Fibroblast of lung (primary cell): ENCODE measurements around the gene EFCAB3.

Experiments
- EZH2 ChIP-seq: IDR thresholded peaks from 2 replicates; pipeline ENCODE4 v1.5.1; 2012; ENCODE audit warnings: low read length, control low read depth, mild to moderate bottlenecking; ENCODE audit errors: missing control alignments
- TF ChIP-seq, protein P1 (sequence below), 2 donors: IDR thresholded peaks in 1 of 2; conservative IDR thresholded peaks in 1 of 2; 1 replicate in 1 of 2; 2 replicates in 1 of 2; pipeline ENCODE4 v1.5.1; 2011 to 2012; ENCODE audit warnings: low read length in 2 of 2, control low read depth in 1 of 2, inconsistent platforms in 1 of 2, low read depth in 1 of 2, mild to moderate bottlenecking in 1 of 2

DNA sequence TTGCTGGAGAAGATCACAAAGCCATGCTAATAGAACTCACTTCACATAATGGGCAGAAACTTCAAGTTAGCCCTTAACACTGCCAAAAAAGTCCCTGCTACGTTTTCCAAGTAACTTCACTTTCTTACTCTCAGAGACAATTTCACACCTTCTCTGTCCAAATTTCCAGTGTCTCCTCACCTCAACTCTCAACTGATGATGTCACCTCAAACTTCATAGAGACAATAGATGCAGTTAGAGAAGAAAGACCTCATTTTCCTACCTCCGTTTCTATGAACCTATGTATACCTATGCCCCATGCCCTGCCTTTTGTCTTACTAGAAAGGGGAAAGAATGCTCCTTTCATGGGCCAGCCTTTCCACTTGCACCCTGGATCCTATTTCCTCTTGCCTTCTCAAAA is 14.2 kb upstream of the EFCAB3 start:
- TF ChIP-seq, protein P1, sequence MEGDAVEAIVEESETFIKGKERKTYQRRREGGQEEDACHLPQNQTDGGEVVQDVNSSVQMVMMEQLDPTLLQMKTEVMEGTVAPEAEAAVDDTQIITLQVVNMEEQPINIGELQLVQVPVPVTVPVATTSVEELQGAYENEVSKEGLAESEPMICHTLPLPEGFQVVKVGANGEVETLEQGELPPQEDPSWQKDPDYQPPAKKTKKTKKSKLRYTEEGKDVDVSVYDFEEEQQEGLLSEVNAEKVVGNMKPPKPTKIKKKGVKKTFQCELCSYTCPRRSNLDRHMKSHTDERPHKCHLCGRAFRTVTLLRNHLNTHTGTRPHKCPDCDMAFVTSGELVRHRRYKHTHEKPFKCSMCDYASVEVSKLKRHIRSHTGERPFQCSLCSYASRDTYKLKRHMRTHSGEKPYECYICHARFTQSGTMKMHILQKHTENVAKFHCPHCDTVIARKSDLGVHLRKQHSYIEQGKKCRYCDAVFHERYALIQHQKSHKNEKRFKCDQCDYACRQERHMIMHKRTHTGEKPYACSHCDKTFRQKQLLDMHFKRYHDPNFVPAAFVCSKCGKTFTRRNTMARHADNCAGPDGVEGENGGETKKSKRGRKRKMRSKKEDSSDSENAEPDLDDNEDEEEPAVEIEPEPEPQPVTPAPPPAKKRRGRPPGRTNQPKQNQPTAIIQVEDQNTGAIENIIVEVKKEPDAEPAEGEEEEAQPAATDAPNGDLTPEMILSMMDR (conservative IDR thresholded peaks at IDR 0.05 in 1 of 2, IDR thresholded peaks at IDR 0.05 in 1 of 2; ENCODE audit: low read depth in 1 of 2, low read length in 2 of 2): no peak
- no peak for TF ChIP-seq EZH2
